Activated T-cell treated with anti-CD3 and anti-CD28 coated beads, Interleukin-2, amount 50 U/mL, for 4 hours (primary cell): ENCODE measurements around the gene NRG4. TPM values are rescaled to one million over a fixed set of nuclear protein-coding genes. Genes with fewer than 3 reads are reported as not detected.
A peak's percentile ranks its signal among the peaks of the same experiment; 100 is the strongest.
"Not testable (repeated sequence)": the region's sequence is repeated elsewhere in the genome, so short reads cannot be mapped to it uniquely, and the experiment has no call there.

Experiments
- ATAC-seq, 2 donors: fragments of 200-7000 bp; cut with Tn5 transposase; one replicate each; pipeline ENCODE4 v1.10.0; 2021
- DNase-seq: peaks from one replicate; pipeline ENCODE4 v3.0.0-alpha.2; 2020
- H3K27me3 Mint-ChIP-seq: one replicate; pipeline ENCODE4 v1.8.0; 2021; ENCODE audit warnings: low read depth, mixed read lengths
- H3K36me3 Mint-ChIP-seq: one replicate; pipeline ENCODE4 v1.8.0; 2022; ENCODE audit warnings: mixed read lengths; ENCODE audit not compliant: insufficient read depth
- H3K4me1 Mint-ChIP-seq: one replicate; pipeline ENCODE4 v1.8.0; 2021; ENCODE audit warnings: low read depth, mixed read lengths
- H3K4me3 Mint-ChIP-seq: one replicate; pipeline ENCODE4 v1.8.0; 2021; ENCODE audit warnings: mild to moderate bottlenecking, moderate library complexity, mixed read lengths
- H3K9me3 Mint-ChIP-seq: one replicate; pipeline ENCODE4 v1.8.0; 2021; ENCODE audit warnings: mixed read lengths
- total RNA-seq, 3 donors: library from RNA; stranded (reverse); gene quantifications; one replicate each; pipeline ENCODE4 v1.2.1, GENCODE V29; 2021

NRG4 gene
- total RNA-seq, 3 donors from 2014 or later = 0.20 to 0.41 TPM; not detected in 1

DNA sequence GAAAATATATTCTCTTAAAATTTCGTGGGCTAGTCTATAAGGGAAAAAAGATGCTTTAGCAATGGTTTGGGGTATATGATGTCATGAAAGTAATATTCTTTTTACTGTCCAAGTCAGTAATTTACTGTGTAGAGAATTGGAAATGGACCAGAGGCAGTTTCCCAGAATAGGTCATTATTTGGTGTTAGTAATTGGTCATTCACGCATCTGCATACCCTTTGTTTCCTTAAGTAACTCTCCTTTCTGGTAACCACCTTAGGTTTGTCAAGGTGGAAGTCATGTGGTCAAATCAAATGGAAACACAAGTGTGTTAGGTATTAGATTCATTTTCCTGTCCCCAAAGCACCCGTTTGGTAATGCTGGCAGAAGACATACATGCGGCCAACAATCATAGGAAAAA is 84.6 kb downstream of the NRG4 start:
- Mint-ChIP-seq H3K27me3 (no peaks in the 10 kb centered on the region), H3K36me3 (peaks cover 46% of the 10 kb centered on the region), H3K4me3 (no peak overlapping the region), H3K9me3 (no peaks in the 10 kb centered on the region), H3K4me1 (peaks cover 33% of the 10 kb centered on the region)
- no peak for ATAC-seq
- DNase-seq = no peak

GRCh38 chr15:75926931-75927330 is 85.3 kb downstream of the NRG4 start:
- H3K9me3 Mint-ChIP-seq = no peaks in the 10 kb centered on the region
- peaks cover 38% of the 10 kb centered on the region for H3K4me1 Mint-ChIP-seq
- ATAC-seq (no peak), DNase-seq (no peak)
- no peaks in the 10 kb centered on the region for H3K27me3 Mint-ChIP-seq
- H3K36me3 Mint-ChIP-seq = peaks cover 49% of the 10 kb centered on the region
- H3K4me3 Mint-ChIP-seq = no peak overlapping the region

- Mint-ChIP-seq H3K27me3 (no peaks in the 10 kb centered on the region), H3K4me3 (no peak overlapping the region), H3K9me3 (no peaks in the 10 kb centered on the region), H3K4me1 (peaks cover 37% of the 10 kb centered on the region), H3K36me3 (peaks cover 42% of the 10 kb centered on the region)
- ATAC-seq (no peak), DNase-seq (no peak)
Observed at GRCh38 chr15:75925440-75925839, 86.8 kb downstream of the NRG4 start.

GRCh38 chr15:75924576-75924975 is 87.6 kb downstream of the NRG4 start:
- Mint-ChIP-seq H3K27me3 (no peaks in the 10 kb centered on the region), H3K9me3 (no peaks in the 10 kb centered on the region), H3K4me3 (no peak overlapping the region), H3K4me1 (peaks cover 30% of the 10 kb centered on the region), H3K36me3 (peaks cover 42% of the 10 kb centered on the region)
- ATAC-seq (no peak), DNase-seq (no peak)

- ATAC-seq (no peak), DNase-seq (no peak)
- Mint-ChIP-seq H3K9me3 (no peaks in the 10 kb centered on the region), H3K4me3 (no peak overlapping the region), H3K4me1 (peaks cover 30% of the 10 kb centered on the region), H3K27me3 (no peaks in the 10 kb centered on the region), H3K36me3 (peaks cover 42% of the 10 kb centered on the region)
Observed at GRCh38 chr15:75923756-75924155, 88.5 kb downstream of the NRG4 start.

GRCh38 chr15:75921732-75922703 is 90.2 kb downstream of the NRG4 start:
- H3K27me3 Mint-ChIP-seq = no peaks in the 10 kb centered on the region
- H3K36me3 Mint-ChIP-seq = peaks cover 51% of the 10 kb centered on the region
- ATAC-seq = no peak
- no peaks in the 10 kb centered on the region for H3K9me3 Mint-ChIP-seq
- H3K4me1 Mint-ChIP-seq = peaks cover 23% of the 10 kb centered on the region
- DNase-seq = no peak
- no peak overlapping the region for H3K4me3 Mint-ChIP-seq

DNA sequence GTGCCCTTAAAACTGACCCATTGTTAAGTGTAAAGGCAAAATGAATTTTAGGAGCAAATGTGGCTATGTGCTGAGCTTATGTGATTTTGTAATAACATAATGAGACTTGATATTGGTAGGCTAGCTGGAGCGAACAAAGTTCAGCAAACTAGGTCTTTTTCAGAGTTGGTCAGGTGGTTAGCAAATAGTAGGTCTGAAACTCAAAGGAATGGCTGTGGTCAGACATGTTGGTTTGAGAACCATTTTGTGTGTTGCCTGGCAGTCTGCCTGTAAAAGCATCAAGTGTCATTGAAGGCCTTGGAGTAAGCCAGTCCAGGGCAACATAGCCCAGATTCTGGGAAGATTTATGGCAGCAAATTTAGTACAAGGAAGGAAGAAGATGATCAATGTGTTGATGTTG is 92.1 kb downstream of the NRG4 start:
- no peak for DNase-seq
- Mint-ChIP-seq H3K4me1 (peaks cover 18% of the 10 kb centered on the region), H3K4me3 (no peak overlapping the region), H3K9me3 (no peaks in the 10 kb centered on the region), H3K27me3 (no peaks in the 10 kb centered on the region), H3K36me3 (peaks cover 36% of the 10 kb centered on the region)
- ATAC-seq = no peak

GRCh38 chr15:75918135-75918534 is 94.1 kb downstream of the NRG4 start:
- no peak for DNase-seq
- ATAC-seq = no peak
- no peak overlapping the region for H3K4me3 Mint-ChIP-seq
- peaks cover 8% of the 10 kb centered on the region for H3K4me1 Mint-ChIP-seq
- H3K9me3 Mint-ChIP-seq = no peaks in the 10 kb centered on the region
- H3K27me3 Mint-ChIP-seq = no peaks in the 10 kb centered on the region
- H3K36me3 Mint-ChIP-seq = peaks cover 39% of the 10 kb centered on the region

DNA sequence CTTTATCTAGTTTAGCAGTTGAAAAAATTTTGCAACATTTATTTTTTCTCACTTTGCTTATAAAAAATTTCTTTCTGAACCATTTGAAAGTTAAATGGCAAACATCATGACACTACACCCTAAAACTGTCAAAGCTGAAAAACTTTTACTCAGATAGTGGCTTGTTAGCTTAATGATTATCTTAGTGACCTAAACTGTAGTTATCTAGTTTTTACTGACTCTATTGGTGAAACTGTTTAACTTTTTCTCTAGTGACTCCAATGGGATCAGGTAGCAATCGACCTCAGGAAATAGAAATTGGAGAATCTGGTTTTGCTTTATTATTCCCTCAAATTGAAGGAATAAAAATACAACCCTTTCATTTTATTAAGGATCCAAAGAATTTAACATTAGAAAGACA is 95.2 kb downstream of the NRG4 start:
- Mint-ChIP-seq H3K4me3 (no peak overlapping the region), H3K4me1 (peaks cover 8% of the 10 kb centered on the region), H3K36me3 (peaks cover 45% of the 10 kb centered on the region), H3K27me3 (no peaks in the 10 kb centered on the region), H3K9me3 (no peaks in the 10 kb centered on the region)
- ATAC-seq = no peak
- no peak for DNase-seq

- not testable (repeated sequence) for H3K27me3 Mint-ChIP-seq, ATAC-seq
Observed at GRCh38 chr15:75910355-75910754, 101.9 kb downstream of the NRG4 start.

GRCh38 chr15:75905231-75905630 is 107.0 kb downstream of the NRG4 start:
- H3K9me3 Mint-ChIP-seq = no peaks in the 10 kb centered on the region
- no peaks in the 10 kb centered on the region for H3K27me3 Mint-ChIP-seq
- H3K4me1 Mint-ChIP-seq = peaks cover 53% of the 10 kb centered on the region
- H3K36me3 Mint-ChIP-seq = peaks cover 22% of the 10 kb centered on the region
- H3K4me3 Mint-ChIP-seq = peak overlapping the region; percentile 99
- DNase-seq (no peak), ATAC-seq (no peak)

More at GRCh38 chr15:75910355-75910754, 101.9 kb downstream of the NRG4 start:
- H3K4me3 Mint-ChIP-seq, H3K9me3 Mint-ChIP-seq, DNase-seq: not testable (repeated sequence)
- peaks cover 55% of the 10 kb centered on the region for H3K36me3 Mint-ChIP-seq
- H3K4me1 Mint-ChIP-seq = peaks cover 37% of the 10 kb centered on the region

DNA sequence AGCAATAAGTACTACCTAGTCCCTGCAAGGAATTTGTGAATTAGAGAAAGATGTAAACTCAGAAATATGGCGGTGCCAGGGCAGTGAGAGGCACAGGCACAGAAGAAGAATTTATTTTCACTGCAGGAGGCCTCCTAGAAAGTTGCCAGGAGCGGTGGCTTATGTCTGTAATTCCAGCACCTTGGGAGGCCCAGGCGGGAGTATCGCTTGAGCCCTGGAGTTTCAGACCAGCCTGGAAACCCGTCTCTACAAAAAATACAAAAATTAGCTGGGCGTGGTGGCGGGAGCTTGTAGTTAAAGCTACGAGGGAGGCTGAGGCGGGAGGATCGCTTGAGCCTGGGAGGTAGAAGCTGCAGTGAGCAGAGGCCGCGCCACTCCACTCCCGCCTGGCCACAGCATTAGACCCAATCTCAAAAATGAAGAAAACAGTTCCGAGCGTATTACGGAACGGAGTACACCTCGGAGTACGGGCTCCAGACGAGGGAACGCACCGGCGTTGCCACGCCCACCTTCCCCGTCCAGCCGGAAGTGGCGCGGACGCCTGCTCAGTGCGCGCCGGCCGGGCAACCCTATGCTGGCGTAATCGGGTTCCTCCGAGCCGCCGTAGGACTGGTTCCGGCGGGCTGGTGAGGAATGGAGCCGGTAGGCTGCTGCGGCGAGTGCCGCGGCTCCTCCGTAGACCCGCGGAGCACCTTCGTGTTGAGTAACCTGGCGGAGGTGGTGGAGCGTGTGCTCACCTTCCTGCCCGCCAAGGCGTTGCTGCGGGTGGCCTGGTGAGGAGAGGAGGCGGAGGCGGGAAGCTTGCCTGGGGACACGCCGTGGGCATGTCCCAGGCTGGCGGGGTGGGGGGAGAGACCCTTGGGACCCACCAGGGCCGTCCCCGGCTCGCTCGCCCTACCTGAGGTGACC is 108.6 kb downstream of the NRG4 start, which contains the start of gene FBXO22:
TSS of gene FBXO22 (plus strand) at position 548 of the 909 bp plus-strand sequence. CDS start at position 634, 86 bp downstream.
- Mint-ChIP-seq H3K9me3 (no peaks in the 10 kb centered on the region), H3K4me1 (peaks cover 42% of the 10 kb centered on the region), H3K27me3 (no peaks in the 10 kb centered on the region), H3K36me3 (peaks cover 10% of the 10 kb centered on the region), H3K4me3 (peak within 1 kb of the TSS; percentile 99)
- ATAC-seq (peak; percentile 95 to 96), DNase-seq (peak; percentile 85)

GRCh38 chr15:75902129-75902557 is 110.1 kb downstream of the NRG4 start:
- Mint-ChIP-seq H3K9me3 (no peaks in the 10 kb centered on the region), H3K4me1 (peaks cover 39% of the 10 kb centered on the region), H3K4me3 (peak overlapping the region; percentile 60), H3K36me3 (peaks cover 16% of the 10 kb centered on the region), H3K27me3 (no peaks in the 10 kb centered on the region)
- ATAC-seq = no peak
- no peak for DNase-seq

DNA sequence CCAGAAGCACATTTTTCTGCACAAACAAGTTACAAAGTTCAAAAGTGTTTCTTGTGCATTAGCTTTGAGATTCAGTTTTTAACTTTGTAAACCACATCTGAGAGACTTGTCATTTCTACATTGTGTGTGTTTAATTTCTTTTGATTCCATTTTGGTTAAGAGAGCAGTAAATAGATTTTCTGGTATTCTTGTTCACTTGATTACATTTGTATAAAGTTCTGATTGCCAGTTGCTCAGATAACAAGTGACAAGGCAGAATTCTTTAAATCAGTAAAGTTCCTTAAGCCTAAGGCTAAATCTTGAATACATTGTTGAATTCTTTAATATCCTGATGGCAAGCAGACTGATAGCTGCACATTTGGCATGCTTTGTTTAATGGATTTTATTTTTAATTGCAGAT is 111.6 kb downstream of the NRG4 start:
- H3K36me3 Mint-ChIP-seq = peaks cover 13% of the 10 kb centered on the region
- H3K27me3 Mint-ChIP-seq = no peaks in the 10 kb centered on the region
- H3K9me3 Mint-ChIP-seq = no peaks in the 10 kb centered on the region
- peaks cover 31% of the 10 kb centered on the region for H3K4me1 Mint-ChIP-seq
- ATAC-seq (no peak), DNase-seq (no peak)
- H3K4me3 Mint-ChIP-seq = peak overlapping the region; percentile 54
